ENCODE data around the gene KIF6. TPM values are rescaled to one million over a fixed set of nuclear protein-coding genes. Genes with fewer than 3 reads are reported as not detected.
"Not testable (repeated sequence)": the region's sequence is repeated elsewhere in the genome, so short reads cannot be mapped to it uniquely, and the experiment has no call there.

The KIF6 gene
- total and polyA plus RNA-seq, 2 donors = 0.24 to 0.37 TPM

GRCh38 chr6:39524007-39524406 is 201.2 kb downstream of the KIF6 start:
- no peaks in the 10 kb centered on the region for H3K9me3 ChIP-seq (ENCODE audit: control insufficient read depth in 2 of 2, insufficient read depth in 1 of 2, low read length in 1 of 2)
- no peaks in the 10 kb centered on the region for H3K36me3 ChIP-seq (ENCODE audit: control insufficient read depth in 2 of 2, insufficient read depth in 2 of 2, low read length in 1 of 2)
- no peak for DNase-seq (ENCODE audit: low read depth in 6 of 9, low spot score in 9 of 9)
- 98% methylated on average over 2 of the region's 2 CpGs for WGBS
- H3K4me1 ChIP-seq (ENCODE audit: control insufficient read depth in 2 of 2, insufficient read depth in 2 of 2, low read length in 2 of 2) = no peaks in the 10 kb centered on the region
- no peak overlapping the region for H3K27ac ChIP-seq (ENCODE audit: low read depth in 1 of 2, low read length in 1 of 2)
- no peaks in the 10 kb centered on the region for H3K27me3 ChIP-seq (ENCODE audit: control insufficient read depth in 2 of 2, insufficient read depth in 1 of 2, low read length in 1 of 2)
- no peak overlapping the region for H3K4me3 ChIP-seq (ENCODE audit: low read length in 2 of 2)

- no peak overlapping the region for H3K27ac ChIP-seq (ENCODE audit: low read depth in 1 of 2, low read length in 1 of 2)
These were observed 203.2 kb downstream of the KIF6 start for GRCh38 chr6:39521958-39522357.

GRCh38 chr6:39520916-39521315 is 204.3 kb downstream of the KIF6 start:
- 89% methylated on average over 1 of the region's 1 CpG for WGBS
- no peak overlapping the region for H3K4me3 ChIP-seq (ENCODE audit: low read length in 2 of 2)
- no peaks in the 10 kb centered on the region for H3K9me3 ChIP-seq (ENCODE audit: control insufficient read depth in 2 of 2, insufficient read depth in 1 of 2, low read length in 1 of 2)
- no peaks in the 10 kb centered on the region for H3K27me3 ChIP-seq (ENCODE audit: control insufficient read depth in 2 of 2, insufficient read depth in 1 of 2, low read length in 1 of 2)
- no peaks in the 10 kb centered on the region for H3K36me3 ChIP-seq (ENCODE audit: control insufficient read depth in 2 of 2, insufficient read depth in 2 of 2, low read length in 1 of 2)
- DNase-seq (ENCODE audit: low read depth in 6 of 9, low spot score in 9 of 9) = no peak
- H3K27ac ChIP-seq (ENCODE audit: low read depth in 1 of 2, low read length in 1 of 2) = no peak overlapping the region
- no peaks in the 10 kb centered on the region for H3K4me1 ChIP-seq (ENCODE audit: control insufficient read depth in 2 of 2, insufficient read depth in 2 of 2, low read length in 2 of 2)

More at GRCh38 chr6:39521958-39522357, 203.2 kb downstream of the KIF6 start:
- Histone ChIP-seq H3K36me3 (ENCODE audit: control insufficient read depth in 2 of 2, insufficient read depth in 2 of 2, low read length in 1 of 2) (no peaks in the 10 kb centered on the region), H3K4me1 (ENCODE audit: control insufficient read depth in 2 of 2, insufficient read depth in 2 of 2, low read length in 2 of 2) (no peaks in the 10 kb centered on the region), H3K4me3 (ENCODE audit: low read length in 2 of 2) (no peak overlapping the region), H3K9me3 (ENCODE audit: control insufficient read depth in 2 of 2, insufficient read depth in 1 of 2, low read length in 1 of 2) (no peaks in the 10 kb centered on the region), H3K27me3 (ENCODE audit: control insufficient read depth in 2 of 2, insufficient read depth in 1 of 2, low read length in 1 of 2) (no peaks in the 10 kb centered on the region)
- no peak for DNase-seq (ENCODE audit: low read depth in 6 of 9, low spot score in 9 of 9)
- WGBS = 87% methylated on average over 2 of the region's 2 CpGs

GRCh38 chr6:39520411-39520810 is 204.8 kb downstream of the KIF6 start:
- no peak overlapping the region for H3K27ac ChIP-seq (ENCODE audit: low read depth in 1 of 2, low read length in 1 of 2)
- no peaks in the 10 kb centered on the region for H3K27me3 ChIP-seq (ENCODE audit: control insufficient read depth in 2 of 2, insufficient read depth in 1 of 2, low read length in 1 of 2)
- DNase-seq (ENCODE audit: low read depth in 6 of 9, low spot score in 9 of 9) = peak in 2 of 9 donors; percentile 2 to 4
- no peak overlapping the region for H3K4me3 ChIP-seq (ENCODE audit: low read length in 2 of 2)
- H3K4me1 ChIP-seq (ENCODE audit: control insufficient read depth in 2 of 2, insufficient read depth in 2 of 2, low read length in 2 of 2) = no peaks in the 10 kb centered on the region
- H3K36me3 ChIP-seq (ENCODE audit: control insufficient read depth in 2 of 2, insufficient read depth in 2 of 2, low read length in 1 of 2) = no peaks in the 10 kb centered on the region
- H3K9me3 ChIP-seq (ENCODE audit: control insufficient read depth in 2 of 2, insufficient read depth in 1 of 2, low read length in 1 of 2) = no peaks in the 10 kb centered on the region
- 86% methylated on average over 5 of the region's 5 CpGs for WGBS

- H3K4me1 ChIP-seq (ENCODE audit: control insufficient read depth in 2 of 2, insufficient read depth in 2 of 2, low read length in 2 of 2) = no peaks in the 10 kb centered on the region
- 88% methylated on average over 2 of the region's 2 CpGs for WGBS
These were observed 207.0 kb downstream of the KIF6 start for GRCh38 chr6:39518221-39518620.

DNA sequence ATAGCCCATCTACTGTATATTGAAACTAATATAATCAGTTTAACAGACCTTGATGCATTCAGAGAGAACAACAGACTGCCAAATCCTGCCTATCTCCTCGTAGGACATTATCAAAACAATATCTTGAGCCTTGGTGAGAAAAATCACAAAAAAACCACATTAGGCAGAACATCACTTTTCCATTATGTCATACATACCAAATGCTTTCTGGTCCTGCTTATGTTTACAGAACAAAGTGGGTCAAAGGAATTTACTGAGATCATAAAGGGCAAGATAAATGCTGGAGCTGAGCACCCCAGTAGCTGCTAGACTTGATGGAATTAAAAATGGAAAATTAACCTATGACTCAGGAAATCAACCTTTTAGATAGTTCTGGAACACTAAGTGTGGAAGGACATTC is 207.5 kb downstream of the KIF6 start:
- H3K4me3 ChIP-seq (ENCODE audit: low read length in 2 of 2) = no peak overlapping the region
- no peaks in the 10 kb centered on the region for H3K4me1 ChIP-seq (ENCODE audit: control insufficient read depth in 2 of 2, insufficient read depth in 2 of 2, low read length in 2 of 2)
- H3K9me3 ChIP-seq (ENCODE audit: control insufficient read depth in 2 of 2, insufficient read depth in 1 of 2, low read length in 1 of 2) = no peaks in the 10 kb centered on the region
- no peaks in the 10 kb centered on the region for H3K27me3 ChIP-seq (ENCODE audit: control insufficient read depth in 2 of 2, insufficient read depth in 1 of 2, low read length in 1 of 2)
- no peak overlapping the region for H3K27ac ChIP-seq (ENCODE audit: low read depth in 1 of 2, low read length in 1 of 2)
- DNase-seq (ENCODE audit: low read depth in 6 of 9, low spot score in 9 of 9) = no peak
- no peaks in the 10 kb centered on the region for H3K36me3 ChIP-seq (ENCODE audit: control insufficient read depth in 2 of 2, insufficient read depth in 2 of 2, low read length in 1 of 2)
- WGBS = 74% methylated on average over 1 of the region's 1 CpG

More at GRCh38 chr6:39518221-39518620, 207.0 kb downstream of the KIF6 start:
- Histone ChIP-seq H3K9me3 (ENCODE audit: control insufficient read depth in 2 of 2, insufficient read depth in 1 of 2, low read length in 1 of 2) (no peaks in the 10 kb centered on the region), H3K4me3 (ENCODE audit: low read length in 2 of 2) (no peak overlapping the region), H3K27me3 (ENCODE audit: control insufficient read depth in 2 of 2, insufficient read depth in 1 of 2, low read length in 1 of 2) (no peaks in the 10 kb centered on the region), H3K36me3 (ENCODE audit: control insufficient read depth in 2 of 2, insufficient read depth in 2 of 2, low read length in 1 of 2) (no peaks in the 10 kb centered on the region), H3K27ac (ENCODE audit: low read depth in 1 of 2, low read length in 1 of 2) (no peak overlapping the region)
- DNase-seq (ENCODE audit: low read depth in 6 of 9, low spot score in 9 of 9) = no peak

DNA sequence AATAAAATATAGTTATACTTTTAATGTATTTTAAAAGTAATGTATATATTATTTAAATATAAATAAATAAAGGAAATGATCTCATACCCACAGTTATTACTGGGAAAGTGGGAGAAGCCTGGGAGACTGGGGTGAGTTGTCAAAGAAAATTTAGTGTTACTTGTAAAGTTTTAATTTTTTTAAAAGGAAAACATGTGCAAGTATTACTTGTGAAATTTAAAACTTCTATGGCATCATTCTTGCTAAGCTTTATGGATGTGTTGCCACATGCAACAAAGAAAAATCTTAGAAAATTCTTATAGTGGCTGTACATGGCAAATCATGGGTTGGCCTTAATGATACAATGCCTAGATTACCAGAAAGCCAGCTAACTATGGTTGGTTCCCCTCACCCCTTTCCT is 208.7 kb downstream of the KIF6 start:
- Histone ChIP-seq H3K36me3 (ENCODE audit: control insufficient read depth in 2 of 2, insufficient read depth in 2 of 2, low read length in 1 of 2) (no peaks in the 10 kb centered on the region), H3K9me3 (ENCODE audit: control insufficient read depth in 2 of 2, insufficient read depth in 1 of 2, low read length in 1 of 2) (no peaks in the 10 kb centered on the region), H3K4me1 (ENCODE audit: control insufficient read depth in 2 of 2, insufficient read depth in 2 of 2, low read length in 2 of 2) (no peaks in the 10 kb centered on the region), H3K27ac (ENCODE audit: low read depth in 1 of 2, low read length in 1 of 2) (no peak overlapping the region), H3K4me3 (ENCODE audit: low read length in 2 of 2) (no peak overlapping the region), H3K27me3 (ENCODE audit: control insufficient read depth in 2 of 2, insufficient read depth in 1 of 2, low read length in 1 of 2) (no peaks in the 10 kb centered on the region)
- DNase-seq (ENCODE audit: low read depth in 6 of 9, low spot score in 9 of 9) = no peak

DNA sequence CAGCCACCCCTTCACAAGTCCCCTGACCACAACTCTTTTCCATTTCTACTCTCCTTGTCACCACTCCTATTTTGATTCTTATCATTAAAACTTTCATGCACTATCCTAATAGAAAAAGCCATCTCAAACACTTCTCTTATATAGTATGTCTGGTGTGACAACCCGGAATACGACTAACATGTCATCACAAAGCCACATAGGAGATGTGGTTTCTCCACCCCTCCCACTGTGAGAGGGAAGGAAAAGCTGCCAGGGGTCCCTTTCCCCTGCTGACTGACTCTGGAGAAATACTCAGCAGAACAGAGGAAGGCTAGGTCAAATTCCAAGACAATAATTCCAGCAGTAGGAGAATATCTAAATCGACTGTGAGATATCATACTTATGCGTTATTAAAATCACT is 209.7 kb downstream of the KIF6 start:
- Histone ChIP-seq H3K27ac (ENCODE audit: low read depth in 1 of 2, low read length in 1 of 2) (no peak overlapping the region), H3K4me3 (ENCODE audit: low read length in 2 of 2) (no peak overlapping the region), H3K36me3 (ENCODE audit: control insufficient read depth in 2 of 2, insufficient read depth in 2 of 2, low read length in 1 of 2) (no peaks in the 10 kb centered on the region), H3K4me1 (ENCODE audit: control insufficient read depth in 2 of 2, insufficient read depth in 2 of 2, low read length in 2 of 2) (no peaks in the 10 kb centered on the region), H3K9me3 (ENCODE audit: control insufficient read depth in 2 of 2, insufficient read depth in 1 of 2, low read length in 1 of 2) (no peaks in the 10 kb centered on the region), H3K27me3 (ENCODE audit: control insufficient read depth in 2 of 2, insufficient read depth in 1 of 2, low read length in 1 of 2) (no peaks in the 10 kb centered on the region)
- DNase-seq (ENCODE audit: low read depth in 6 of 9, low spot score in 9 of 9) = no peak
- WGBS = 76% methylated on average over 4 of the region's 4 CpGs

DNA sequence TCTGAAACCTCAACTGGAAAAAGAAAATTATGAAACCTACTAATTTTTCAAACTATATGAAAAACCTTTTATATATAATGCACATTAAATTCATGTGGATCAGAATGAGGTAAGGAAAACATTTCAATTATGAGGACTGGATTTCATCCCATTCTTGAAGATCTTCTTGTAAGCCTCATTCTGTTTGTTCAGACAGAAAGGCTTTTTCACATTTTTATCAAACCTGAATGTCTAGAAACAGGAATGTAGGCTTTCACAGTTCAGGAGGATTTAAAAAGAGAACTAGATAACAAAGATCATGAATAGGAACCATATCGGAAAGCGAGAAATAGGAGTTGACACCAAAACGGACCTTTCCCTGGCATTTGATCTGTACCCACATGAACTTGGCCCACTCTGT is 210.2 kb downstream of the KIF6 start:
- 89% methylated on average over 3 of the region's 3 CpGs for WGBS
- no peaks in the 10 kb centered on the region for H3K9me3 ChIP-seq (ENCODE audit: control insufficient read depth in 2 of 2, insufficient read depth in 1 of 2, low read length in 1 of 2)

GRCh38 chr6:39509831-39510230 is 215.4 kb downstream of the KIF6 start:
- H3K27me3 ChIP-seq (ENCODE audit: control insufficient read depth in 2 of 2, insufficient read depth in 1 of 2, low read length in 1 of 2); H3K27ac ChIP-seq (ENCODE audit: low read depth in 1 of 2, low read length in 1 of 2); H3K4me1 ChIP-seq (ENCODE audit: control insufficient read depth in 2 of 2, insufficient read depth in 2 of 2, low read length in 2 of 2); H3K4me3 ChIP-seq (ENCODE audit: low read length in 2 of 2); H3K9me3 ChIP-seq (ENCODE audit: control insufficient read depth in 2 of 2, insufficient read depth in 1 of 2, low read length in 1 of 2); DNase-seq (ENCODE audit: low read depth in 6 of 9, low spot score in 9 of 9); H3K36me3 ChIP-seq (ENCODE audit: control insufficient read depth in 2 of 2, insufficient read depth in 2 of 2, low read length in 1 of 2): not testable (repeated sequence)
- 96% methylated on average over 5 of the region's 5 CpGs for WGBS

More for the DNA sequence above, 210.2 kb downstream of the KIF6 start:
- no peak overlapping the region for H3K27ac ChIP-seq (ENCODE audit: low read depth in 1 of 2, low read length in 1 of 2)
- H3K36me3 ChIP-seq (ENCODE audit: control insufficient read depth in 2 of 2, insufficient read depth in 2 of 2, low read length in 1 of 2) = no peaks in the 10 kb centered on the region
- H3K27me3 ChIP-seq (ENCODE audit: control insufficient read depth in 2 of 2, insufficient read depth in 1 of 2, low read length in 1 of 2) = no peaks in the 10 kb centered on the region
- H3K4me3 ChIP-seq (ENCODE audit: low read length in 2 of 2) = no peak overlapping the region
- no peak for DNase-seq (ENCODE audit: low read depth in 6 of 9, low spot score in 9 of 9)
- H3K4me1 ChIP-seq (ENCODE audit: control insufficient read depth in 2 of 2, insufficient read depth in 2 of 2, low read length in 2 of 2) = no peaks in the 10 kb centered on the region
